GM18858 (cell line): ENCODE results near the gene PDZRN4.
"Not testable (repeated sequence)": the region's sequence is repeated elsewhere in the genome, so short reads cannot be mapped to it uniquely, and the experiment has no call there.

Experiments used
- ATAC-seq: cut with Tn5 transposase; IDR thresholded peaks from one replicate; pipeline ENCODE4 v1.9.1; 2021; ENCODE audit not compliant: unreplicated experiment

The PDZRN4 gene

DNA sequence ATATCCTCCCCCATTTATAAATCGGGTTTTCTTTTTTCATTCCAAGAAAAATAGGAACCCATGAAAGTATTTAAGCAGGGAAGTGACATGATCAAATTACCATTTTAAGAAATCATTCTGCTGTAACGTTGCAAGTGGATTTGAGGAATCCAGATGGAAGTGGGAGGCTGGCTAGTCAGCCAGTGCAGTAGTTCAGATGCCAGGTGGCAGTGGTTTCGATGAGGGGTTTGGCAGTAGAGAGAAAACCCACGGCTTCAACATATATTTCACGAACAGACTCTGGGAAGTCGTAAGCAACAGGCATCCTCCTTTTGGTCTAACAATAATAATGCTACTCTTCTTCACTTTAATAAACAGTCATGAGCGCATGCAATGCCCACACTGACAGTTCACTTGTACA, 25.0 kb downstream of the PDZRN4 start:
- no peak for ATAC-seq

DNA sequence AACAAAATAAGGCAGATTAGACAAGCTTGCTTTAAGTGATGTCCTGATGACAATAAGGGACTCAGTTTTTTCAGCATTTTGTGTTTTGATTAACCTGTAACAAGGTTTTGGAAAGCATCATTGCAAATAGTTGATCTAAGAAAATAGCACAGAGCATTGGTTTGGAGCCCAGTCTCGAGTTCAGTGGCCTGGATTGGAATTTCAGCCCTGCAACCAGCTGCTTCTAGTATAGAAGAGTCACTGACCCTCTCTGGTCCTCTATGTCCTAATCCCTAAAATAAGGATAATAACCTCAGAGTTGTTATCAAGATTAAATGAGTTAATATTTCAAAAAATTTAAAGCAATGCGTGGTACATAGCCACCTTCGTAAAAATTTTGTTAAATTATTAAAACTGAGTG, 25.5 kb downstream of the PDZRN4 start:
- no peak for ATAC-seq

DNA sequence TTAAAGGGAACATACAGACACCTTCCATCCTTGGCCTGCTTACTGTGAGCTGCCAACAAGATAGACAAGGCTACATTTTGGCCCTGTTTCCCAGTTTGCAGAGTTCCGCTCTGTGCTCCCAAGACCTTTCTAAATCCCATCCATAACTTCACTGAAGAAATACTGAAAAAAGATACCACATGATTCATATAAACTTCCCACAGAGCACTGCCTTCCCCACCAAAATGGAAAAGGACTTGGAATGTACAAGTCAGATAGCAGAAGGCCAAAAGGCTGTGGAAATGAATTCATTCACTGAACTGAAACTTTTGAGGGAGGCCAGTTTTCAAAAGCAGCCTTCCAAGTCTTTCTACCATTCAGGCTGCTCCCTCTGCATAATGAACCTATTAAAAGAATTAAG, 29.6 kb downstream of the PDZRN4 start:
- no peak for ATAC-seq

DNA sequence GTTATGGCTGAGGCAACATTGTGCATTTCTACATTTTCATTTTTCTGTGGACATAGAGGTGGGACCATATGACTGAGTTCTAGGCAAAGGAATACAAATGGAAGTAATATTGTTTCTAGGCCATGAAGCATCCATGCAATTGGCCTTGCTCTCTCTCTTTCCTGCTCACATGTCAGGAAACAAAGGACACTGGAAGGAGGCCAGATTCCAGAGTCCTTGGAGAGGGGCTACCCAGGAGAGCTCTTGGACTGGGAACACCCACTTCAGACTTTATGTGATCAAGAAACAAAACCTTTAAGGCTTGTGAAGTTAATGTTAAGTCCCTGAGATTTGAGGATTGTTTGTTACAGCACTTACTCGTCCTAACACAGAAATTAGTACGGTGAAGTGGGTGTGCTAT, 32.8 kb downstream of the PDZRN4 start:
- no peak for ATAC-seq

DNA sequence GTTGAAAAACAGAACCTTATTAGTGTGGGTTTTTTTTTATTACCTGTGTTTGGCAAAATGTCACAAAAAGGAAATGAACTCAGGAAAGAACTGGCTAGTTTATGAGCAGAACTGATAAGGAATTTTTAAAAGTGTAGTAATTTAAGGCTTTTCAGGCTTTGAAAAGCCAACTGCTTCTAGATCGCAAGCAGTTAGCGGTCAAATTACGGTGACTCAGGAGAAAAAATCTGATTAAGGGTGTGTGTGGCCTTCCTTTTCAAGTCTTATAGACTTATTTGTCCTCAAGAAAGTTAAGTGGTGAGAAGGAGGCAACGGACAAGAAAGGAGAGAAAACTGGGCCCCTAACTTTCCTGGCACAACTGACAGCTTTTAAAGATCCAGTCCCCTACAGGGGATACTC, 33.4 kb downstream of the PDZRN4 start:
- no peak for ATAC-seq

DNA sequence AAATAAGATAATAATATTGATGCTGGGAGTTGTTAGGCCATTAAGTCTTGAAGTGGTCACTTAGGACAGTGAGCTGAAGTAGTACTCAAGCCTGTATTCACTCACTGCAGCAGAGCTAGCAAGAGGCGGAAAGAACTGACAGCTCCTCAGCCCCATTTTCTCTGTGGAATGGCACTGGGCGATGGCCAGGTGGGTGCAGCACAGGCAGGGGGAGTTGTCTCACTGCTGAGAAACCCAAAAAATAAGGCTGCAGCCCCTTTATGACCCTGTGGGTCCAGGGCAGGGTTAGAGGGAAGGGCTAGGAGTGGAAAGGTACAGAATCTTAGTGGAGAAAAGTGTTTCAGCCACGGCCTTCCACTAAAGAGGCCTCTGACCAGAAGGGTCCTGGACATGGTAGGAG, 35.5 kb downstream of the PDZRN4 start:
- ATAC-seq, result no peak

DNA sequence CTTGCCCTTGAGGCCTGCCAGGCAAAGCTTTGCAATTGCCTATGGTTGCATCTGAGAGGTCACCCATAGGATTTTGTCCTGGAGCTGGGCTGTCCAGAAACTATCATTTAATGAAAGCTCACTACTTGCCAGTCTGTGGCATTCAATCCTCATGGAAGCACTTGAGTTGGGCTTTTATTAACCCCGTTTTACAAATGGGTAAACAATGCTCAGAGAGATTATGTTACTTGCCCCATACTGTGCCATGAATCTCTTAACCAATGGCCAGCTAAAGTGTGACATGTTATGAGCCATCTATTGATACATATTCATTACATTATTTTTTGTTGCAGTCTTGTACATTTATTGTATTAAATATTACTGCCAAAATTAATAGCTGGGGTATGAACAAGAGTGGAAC, 35.9 kb downstream of the PDZRN4 start:
- no peak for ATAC-seq

DNA sequence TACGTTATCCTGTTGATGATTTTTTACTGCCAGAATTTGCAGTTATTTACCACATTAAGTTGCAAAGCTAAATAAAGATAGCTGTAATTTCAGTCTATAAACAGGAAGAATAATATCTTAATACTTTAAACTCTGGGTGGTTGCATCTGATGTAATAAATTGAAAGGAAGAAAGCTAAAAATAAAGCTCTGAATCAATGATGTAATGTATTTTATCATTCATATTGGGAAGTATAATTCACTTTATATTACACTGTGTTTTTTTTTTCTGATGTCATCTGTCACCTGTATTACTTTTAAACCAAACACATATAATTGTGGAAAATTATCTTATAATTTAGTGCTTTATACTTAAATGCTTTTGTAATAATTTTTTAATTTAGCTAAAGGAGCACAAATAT, 37.1 kb downstream of the PDZRN4 start:
- no peak for ATAC-seq

DNA sequence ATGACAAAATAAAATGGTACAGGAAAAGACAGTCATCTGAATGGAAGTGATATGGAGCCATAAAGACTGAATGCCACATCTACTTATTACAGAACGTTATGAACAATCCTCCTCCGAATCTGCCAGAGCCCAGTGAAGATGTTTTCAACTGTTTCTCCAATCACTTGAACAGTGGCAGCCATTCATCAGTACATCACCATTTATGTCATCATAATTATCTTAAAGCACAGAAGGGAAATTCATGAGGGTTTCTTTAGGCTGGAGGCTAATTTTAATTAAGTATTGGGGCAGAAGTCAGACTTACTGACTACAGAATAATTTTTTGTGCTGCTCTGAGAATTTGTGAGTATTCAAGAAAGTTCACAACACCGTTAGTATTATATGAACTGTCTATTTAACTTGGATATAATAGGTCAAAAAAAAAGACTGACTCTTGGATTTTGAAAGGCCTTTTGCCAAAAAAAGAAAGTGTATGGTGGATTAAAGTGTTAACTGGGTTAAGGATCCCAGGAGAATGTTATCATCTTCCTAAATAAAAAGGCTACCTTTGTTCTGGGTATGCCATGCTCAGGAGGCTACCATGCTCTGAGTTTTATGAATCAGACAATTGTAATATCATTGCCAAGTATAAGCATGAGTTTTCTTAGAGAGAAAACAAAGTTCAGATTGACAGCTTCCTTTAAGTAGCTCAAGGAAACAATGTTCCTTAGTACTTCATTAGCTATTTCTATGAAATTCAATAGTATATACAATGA, 40.1 kb downstream of the PDZRN4 start:
- ATAC-seq, result no peak

DNA sequence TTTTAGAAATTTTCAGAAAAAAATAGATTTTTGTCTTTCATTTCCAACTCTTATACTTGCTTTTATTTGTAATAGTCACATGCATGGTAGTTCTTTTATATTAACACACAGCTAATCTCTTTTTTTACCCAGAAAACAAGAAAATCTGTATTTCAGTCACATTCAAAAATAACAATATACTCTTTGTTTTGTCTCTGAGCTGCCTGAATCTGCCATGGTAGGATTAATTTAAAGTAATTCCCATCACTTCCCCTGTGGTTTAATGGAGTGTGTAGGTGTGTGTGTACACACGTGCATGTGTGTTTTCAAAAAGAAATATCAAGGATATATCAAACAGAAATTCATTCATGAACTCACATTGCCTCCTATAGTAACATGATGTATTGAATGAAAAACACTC, 42.6 kb downstream of the PDZRN4 start:
- no peak for ATAC-seq

DNA sequence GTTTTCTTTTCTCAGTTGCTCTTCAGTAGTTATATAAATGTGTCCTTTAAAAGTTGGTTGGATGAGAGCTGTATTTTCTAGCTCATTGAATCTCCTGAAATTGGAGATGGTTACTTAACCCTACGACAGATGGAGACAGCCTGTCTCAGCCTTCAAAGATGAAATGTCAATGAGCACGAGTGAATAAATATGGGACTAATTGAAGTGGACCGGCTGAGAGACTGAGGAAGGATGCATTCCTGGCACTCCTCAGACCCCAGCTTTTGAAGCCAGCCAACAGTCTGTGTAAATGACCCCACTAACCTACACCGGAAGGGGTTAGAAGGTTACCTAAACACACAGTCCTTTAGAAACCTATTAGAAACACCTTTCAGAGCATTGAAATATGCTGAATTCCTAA, 46.6 kb downstream of the PDZRN4 start:
- no peak for ATAC-seq

DNA sequence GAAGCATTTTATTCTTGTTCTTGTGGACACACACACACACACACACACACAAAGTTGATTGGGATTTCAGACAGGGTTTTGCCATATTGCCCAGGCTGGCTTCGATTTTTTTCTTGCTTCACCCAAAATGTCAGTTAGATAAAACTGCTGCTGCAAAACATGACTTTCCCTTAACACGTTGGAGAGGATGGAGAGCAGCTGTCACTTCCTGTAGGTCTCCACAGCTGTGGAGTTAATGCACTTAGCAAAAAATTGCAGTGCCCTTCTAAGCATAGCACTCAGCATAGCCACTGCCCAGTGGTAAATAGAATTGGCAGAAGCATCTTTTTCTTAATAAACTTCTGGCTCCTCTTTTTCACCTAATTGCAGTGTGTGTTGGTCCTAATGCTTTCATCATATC, 54.5 kb downstream of the PDZRN4 start:
- ATAC-seq, result no peak

DNA sequence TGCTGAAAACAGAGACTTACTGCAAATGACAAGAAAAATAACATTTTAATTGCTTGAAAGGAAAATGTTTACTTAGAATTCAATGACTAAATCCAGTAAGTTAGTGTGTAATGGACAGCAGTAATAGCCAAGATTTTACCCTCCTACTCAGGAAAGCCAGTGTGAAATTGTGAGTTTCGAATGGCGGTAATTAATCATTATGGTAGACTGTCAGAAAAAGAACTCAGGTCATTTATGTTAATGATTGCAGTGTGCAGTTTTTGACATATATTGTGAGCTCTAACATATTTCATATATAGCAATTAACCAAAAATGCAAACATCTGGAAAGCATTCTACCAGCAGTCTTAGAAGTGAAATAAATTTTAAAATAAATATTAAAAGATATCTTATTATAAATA, 60.3 kb downstream of the PDZRN4 start:
- ATAC-seq, result no peak

DNA sequence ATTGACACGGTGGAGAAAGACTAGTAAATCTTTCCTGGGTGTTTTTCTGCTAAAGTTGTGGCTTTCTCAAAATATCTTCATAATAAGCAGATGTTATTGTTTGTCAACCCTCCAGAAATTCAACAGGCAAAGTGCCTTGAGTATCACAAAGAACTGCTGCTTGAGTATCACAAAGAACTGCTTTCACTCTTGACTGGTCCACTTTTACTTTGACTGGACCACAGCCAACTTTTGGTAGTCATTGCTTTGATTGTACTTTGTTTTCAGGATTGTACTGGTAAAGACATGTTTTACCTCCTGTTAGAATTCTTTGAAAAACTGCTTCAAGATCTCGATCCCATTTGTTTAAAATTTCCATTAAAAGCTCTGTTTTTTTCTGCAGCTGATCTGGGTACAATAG, 62.6 kb downstream of the PDZRN4 start:
- no peak for ATAC-seq

DNA sequence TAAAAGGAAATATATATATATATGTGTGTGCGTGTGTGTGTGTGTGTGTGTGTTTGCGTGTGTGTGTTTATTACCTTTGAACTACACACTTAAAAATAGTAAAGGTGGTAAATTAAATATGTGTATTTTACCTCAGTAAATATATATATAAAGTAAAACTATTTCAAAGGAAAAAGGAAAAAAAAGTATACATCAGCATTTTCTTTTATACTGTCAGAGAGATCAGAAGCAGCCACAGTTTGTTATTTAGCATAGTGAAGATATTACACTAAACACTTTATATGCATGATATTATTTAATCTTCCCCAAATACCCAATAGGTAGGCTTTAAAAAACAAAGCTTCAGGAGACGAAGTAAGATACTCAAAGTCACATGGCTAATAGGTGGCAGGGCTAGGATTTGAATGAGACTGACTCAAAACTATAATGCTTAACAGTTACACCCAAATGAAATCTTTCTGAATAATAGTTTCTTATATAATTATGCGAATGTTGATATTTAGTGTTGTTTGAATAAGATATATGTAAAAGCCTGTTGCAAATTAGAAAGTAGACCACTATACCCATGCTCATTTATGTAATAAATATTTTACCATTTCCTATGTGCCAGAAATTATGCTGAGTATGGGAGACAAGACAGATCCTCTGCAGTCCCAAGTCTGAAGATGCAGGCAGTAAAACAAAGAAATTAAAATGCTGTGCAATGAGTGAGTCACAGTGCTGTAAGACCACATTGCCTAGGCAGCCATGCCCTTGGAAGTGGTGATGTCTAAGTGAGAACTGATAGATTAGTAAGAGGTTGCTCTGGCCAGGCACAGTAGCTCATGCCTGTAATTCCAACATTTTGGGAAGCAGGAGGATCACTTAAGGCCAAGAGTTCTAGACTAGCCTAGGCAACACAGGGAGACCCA, 66.1 kb downstream of the PDZRN4 start:
- ATAC-seq, result no peak

DNA sequence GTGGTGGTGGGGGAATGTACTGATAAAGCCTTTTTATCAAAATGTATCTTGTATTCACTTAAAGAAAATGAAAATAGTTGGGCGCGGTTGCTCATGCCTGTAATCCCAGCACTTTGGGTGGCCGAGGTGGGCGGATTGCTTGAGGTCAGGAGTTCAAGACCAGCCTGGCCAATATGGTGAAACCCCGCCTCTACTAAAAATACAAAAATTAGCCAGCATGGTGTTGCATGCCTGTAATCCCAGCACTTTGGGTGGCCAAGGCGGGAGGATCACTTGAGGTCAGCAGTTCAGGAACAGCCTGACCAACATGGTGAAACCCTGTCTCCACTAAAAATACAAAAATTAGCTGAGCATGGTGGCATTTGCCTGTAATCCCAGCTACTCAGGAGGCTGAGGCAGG, 75.1 kb downstream of the PDZRN4 start:
- ATAC-seq, result not testable (repeated sequence)

DNA sequence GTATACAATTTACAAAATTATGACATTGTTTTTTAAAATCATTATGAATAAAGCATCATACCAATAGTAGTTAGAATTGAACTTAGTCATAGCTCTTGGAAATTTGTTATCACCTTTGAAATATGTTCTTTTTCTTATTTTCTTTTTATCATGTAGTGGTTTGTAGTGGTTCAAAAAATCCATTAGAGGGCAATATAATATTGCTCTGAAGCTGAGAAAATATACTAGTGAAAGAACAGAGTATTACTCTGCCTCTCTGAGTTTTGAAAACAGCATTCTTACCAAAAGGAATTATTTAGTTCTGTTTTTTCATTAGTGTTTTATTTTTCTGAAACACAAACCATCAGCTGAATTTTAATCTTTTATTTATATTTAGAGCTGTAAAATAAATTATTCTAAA, 76.2 kb downstream of the PDZRN4 start:
- ATAC-seq, result no peak

DNA sequence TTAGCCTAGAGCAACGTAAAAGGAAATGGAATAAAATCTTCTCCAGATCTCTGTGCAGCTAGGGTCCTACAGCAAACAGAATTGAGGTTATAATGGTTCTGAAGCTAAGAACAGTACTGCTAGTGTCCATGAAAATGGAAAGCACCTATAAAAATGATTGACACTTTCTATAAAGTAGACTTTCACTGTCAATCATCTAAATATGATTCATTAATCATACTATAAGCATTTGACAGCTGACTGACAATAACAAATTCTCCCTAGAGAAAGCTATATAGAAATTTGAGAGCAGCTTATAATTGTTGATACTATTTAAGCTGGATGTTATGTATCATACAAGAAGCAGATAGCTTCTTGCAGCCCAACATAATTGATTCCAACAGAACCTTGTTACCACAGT, 80.9 kb downstream of the PDZRN4 start:
- ATAC-seq, result no peak

DNA sequence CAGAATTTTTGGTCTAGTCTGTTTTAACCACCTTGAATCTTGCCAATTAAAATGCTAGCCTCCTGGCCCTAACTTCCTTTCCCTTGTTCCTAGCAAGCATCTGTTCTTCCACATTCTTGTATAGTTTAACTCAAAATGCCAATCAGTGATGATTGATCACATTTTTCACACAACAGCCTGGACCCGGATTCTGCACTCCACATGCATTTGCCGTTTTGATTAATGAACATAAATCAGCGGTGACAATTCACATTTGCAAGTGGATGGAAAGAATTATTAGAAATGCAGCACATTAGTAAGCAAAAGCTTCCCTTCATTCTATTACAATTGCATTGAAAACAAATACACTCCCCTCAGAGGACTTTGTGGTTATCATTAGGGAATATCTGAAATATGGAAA, 83.4 kb downstream of the PDZRN4 start:
- no peak for ATAC-seq

DNA sequence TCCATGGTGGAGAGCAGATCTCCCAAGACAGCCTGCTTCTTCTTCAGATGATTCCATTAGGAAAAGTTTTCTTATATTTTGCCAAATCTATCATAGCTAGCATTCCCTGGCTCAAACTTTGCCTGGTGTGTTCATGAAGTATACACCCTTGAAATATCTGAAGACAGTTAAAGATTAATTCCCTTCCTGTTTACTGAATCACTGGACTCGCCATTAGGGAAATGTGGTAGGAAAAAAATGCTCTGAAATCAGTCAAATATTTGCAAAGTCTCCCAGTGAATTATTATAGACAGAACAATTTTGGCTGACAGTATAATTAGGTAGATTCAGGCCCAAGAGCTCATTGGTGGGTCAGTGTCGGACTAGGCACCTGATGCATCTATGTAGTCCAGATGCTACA, 86.5 kb downstream of the PDZRN4 start:
- ATAC-seq, result no peak

DNA sequence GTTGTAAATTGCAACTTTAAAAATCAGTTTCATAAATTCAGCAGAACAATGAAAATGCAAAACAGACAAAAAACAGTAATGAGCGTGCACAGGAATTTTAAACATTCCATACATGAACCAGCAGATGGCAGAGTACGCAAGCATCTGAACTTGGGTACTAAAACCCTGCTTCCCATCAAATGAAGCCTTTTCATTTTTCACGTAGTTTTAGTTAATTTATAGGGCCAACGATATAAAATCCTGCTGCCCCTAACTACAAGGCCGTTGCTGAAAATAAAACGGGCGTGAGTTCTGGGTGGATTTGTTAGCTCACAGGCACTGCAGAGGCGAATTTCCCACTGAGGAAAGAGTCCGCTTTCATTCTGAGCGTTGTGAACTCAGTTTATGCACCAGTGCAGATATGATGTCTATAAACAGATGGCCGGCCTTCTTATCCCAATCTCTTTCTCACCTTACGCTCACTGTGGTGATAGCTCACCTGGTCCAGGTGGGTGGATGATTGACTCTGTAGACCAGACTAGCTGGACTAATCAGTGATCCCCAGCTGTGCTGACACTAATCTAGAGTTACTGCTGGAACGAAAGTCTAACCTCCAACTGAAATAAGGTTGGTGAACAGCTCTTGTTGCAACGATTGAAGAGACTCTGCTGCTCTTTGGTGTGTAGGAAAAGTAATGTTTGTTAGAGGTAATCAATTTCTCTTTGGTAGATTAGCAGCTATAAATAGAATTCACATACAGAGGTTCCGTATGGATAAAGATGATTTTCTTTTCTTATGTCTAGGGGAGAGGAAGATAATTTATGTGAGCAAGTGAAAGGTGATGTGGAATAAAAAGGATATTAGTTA, 89.2 kb downstream of the PDZRN4 start:
- no peak for ATAC-seq

DNA sequence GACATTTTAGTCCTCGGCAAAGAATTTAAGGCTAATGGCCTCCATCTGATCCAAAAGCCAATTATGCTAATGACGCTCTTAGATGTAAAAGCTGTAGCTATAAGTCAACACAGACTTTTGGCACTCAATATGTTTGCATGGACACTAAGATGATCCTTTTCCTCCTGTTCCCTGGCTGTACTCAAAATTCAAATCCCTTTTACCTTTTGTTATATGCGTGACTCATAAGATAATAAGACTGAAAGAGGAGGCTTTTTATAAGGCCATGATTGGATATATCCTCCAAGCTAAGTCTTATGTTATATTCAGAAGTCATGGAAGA, 89.8 kb downstream of the PDZRN4 start:
- no peak for ATAC-seq
